ENCODE results near the gene MAT2A. TPM values are rescaled to one million over a fixed set of nuclear protein-coding genes. Genes with fewer than 3 reads are reported as not detected.
"Not testable (repeated sequence)": the region's sequence is repeated elsewhere in the genome, so short reads cannot be mapped to it uniquely, and the experiment has no call there.

Gene MAT2A
- total RNA-seq, 1 donor, result 124 TPM

- H3K4me3 ChIP-seq (ENCODE audit: low read depth, low read length), result peak overlapping the region; percentile 80
- no peak for TF ChIP-seq CTCF (IDR thresholded peaks at IDR 0.05; ENCODE audit: insufficient read depth, low read depth, low read length)
Measured at GRCh38 chr2:85541753-85542457, 2.9 kb downstream of the MAT2A start.

GRCh38 chr2:85542777-85543176, 3.8 kb downstream of the MAT2A start:
- no peak overlapping the region for H3K4me3 ChIP-seq (ENCODE audit: low read depth, low read length)
- TF ChIP-seq CTCF (IDR thresholded peaks at IDR 0.05; ENCODE audit: insufficient read depth, low read depth, low read length), result no peak
- no peak for DNase-seq (ENCODE audit: low read depth)

More at GRCh38 chr2:85541753-85542457, 2.9 kb downstream of the MAT2A start:
- DNase-seq (ENCODE audit: low read depth), result no peak

GRCh38 chr2:85544254-85544691, 5.3 kb downstream of the MAT2A start:
- DNase-seq (ENCODE audit: low read depth), result peak; percentile 16
- not testable (repeated sequence) for H3K4me3 ChIP-seq (ENCODE audit: low read depth, low read length)

- H3K4me3 ChIP-seq (ENCODE audit: low read depth, low read length), result not testable (repeated sequence)
- DNase-seq (ENCODE audit: low read depth), result peak; percentile 23
Measured at GRCh38 chr2:85544915-85545779, 6.2 kb downstream of the MAT2A start.

- no peak overlapping the region for H3K4me3 ChIP-seq (ENCODE audit: low read depth, low read length)
- no peak for TF ChIP-seq CTCF (IDR thresholded peaks at IDR 0.05; ENCODE audit: insufficient read depth, low read depth, low read length)
- DNase-seq (ENCODE audit: low read depth), result peak; percentile 42
Measured at GRCh38 chr2:85545780-85546240, 6.8 kb downstream of the MAT2A start.

- H3K4me3 ChIP-seq (ENCODE audit: low read depth, low read length), result no peak overlapping the region
- no peak for TF ChIP-seq CTCF (IDR thresholded peaks at IDR 0.05; ENCODE audit: insufficient read depth, low read depth, low read length)
- DNase-seq (ENCODE audit: low read depth), result peak; percentile 42
Measured at GRCh38 chr2:85547089-85547858, 8.3 kb downstream of the MAT2A start.

GRCh38 chr2:85547859-85548607, 9.1 kb downstream of the MAT2A start:
- H3K4me3 ChIP-seq (ENCODE audit: low read depth, low read length), result no peak overlapping the region
- DNase-seq (ENCODE audit: low read depth), result peak; percentile 39

More at GRCh38 chr2:85547859-85548607, 9.1 kb downstream of the MAT2A start:
- no peak for TF ChIP-seq CTCF (IDR thresholded peaks at IDR 0.05; ENCODE audit: insufficient read depth, low read depth, low read length)

Data from fibroblast of villous mesenchyme (primary cell).